Globus pallidus (tissue), 1 donor: Measurements from ENCODE around the gene GTF2I.
"Not testable (repeated sequence)": the region's sequence is repeated elsewhere in the genome, so short reads cannot be mapped to it uniquely, and the experiment has no call there.

ENCODE experiments used
- DNase-seq: peaks from one replicate; pipeline ENCODE4 v3.0.0-alpha.2; 2015; ENCODE audit warnings: low spot score

The GTF2I gene

GRCh38 chr7:74657692-74658177 is at the start of gene GTF2I:
Gene GTF2I, plus strand, starts transcription at chr7:74657718. Its CDS starts 31,411 bp downstream, at chr7:74689129.
- no peak for DNase-seq

GRCh38 chr7:74612015-74612829 is 45.3 kb upstream of the GTF2I start:
- DNase-seq = peak; percentile 63

- no peak for DNase-seq
Observed at GRCh38 chr7:74615933-74616780, 41.4 kb upstream of the GTF2I start.

- DNase-seq = peak; percentile 18
Observed at GRCh38 chr7:74617180-74617744, 40.3 kb upstream of the GTF2I start.

GRCh38 chr7:74619235-74619860 is 38.2 kb upstream of the GTF2I start:
- DNase-seq = no peak

GRCh38 chr7:74622228-74622749 is 35.2 kb upstream of the GTF2I start:
- no peak for DNase-seq

- no peak for DNase-seq
Observed at GRCh38 chr7:74623135-74623534, 34.4 kb upstream of the GTF2I start.

GRCh38 chr7:74625446-74625845 is 32.1 kb upstream of the GTF2I start:
- DNase-seq = peak; percentile 38

GRCh38 chr7:74627661-74628411 is 29.7 kb upstream of the GTF2I start:
- peak; percentile 33 for DNase-seq

- DNase-seq = no peak
Observed at GRCh38 chr7:74632505-74632904, 25.0 kb upstream of the GTF2I start.

- no peak for DNase-seq
Observed at GRCh38 chr7:74633451-74633921, 24.0 kb upstream of the GTF2I start.

GRCh38 chr7:74637745-74638144 is 19.8 kb upstream of the GTF2I start:
- DNase-seq = no peak

GRCh38 chr7:74650055-74650454 is 7.5 kb upstream of the GTF2I start:
- not testable (repeated sequence) for DNase-seq

GRCh38 chr7:74650493-74651132 is 6.9 kb upstream of the GTF2I start:
- not testable (repeated sequence) for DNase-seq

- DNase-seq = not testable (repeated sequence)
Observed at GRCh38 chr7:74651133-74651504, 6.4 kb upstream of the GTF2I start.

GRCh38 chr7:74653686-74654181 is 3.8 kb upstream of the GTF2I start:
- DNase-seq = no peak

- no peak for DNase-seq
Observed at GRCh38 chr7:74654811-74655210, 2.7 kb upstream of the GTF2I start.

GRCh38 chr7:74655324-74655723 is 2.2 kb upstream of the GTF2I start:
- no peak for DNase-seq

GRCh38 chr7:74655768-74656440 is 1.6 kb upstream of the GTF2I start:
- no peak for DNase-seq

- DNase-seq = peak; percentile 73
Observed at GRCh38 chr7:74656441-74656836, 1.1 kb upstream of the GTF2I start.
